GM12878 (cell line): ENCODE results near the gene TET3. TPM values are rescaled to one million over a fixed set of nuclear protein-coding genes. Genes with fewer than 3 reads are reported as not detected.

Experiments used
- ATAC-seq: fragments of 200-7000 bp; cut with Tn5 transposase; 3 replicates; pipeline ENCODE4 v1.9.1; 2020; ENCODE audit warnings: mild to moderate bottlenecking, moderate library complexity
- BruUV-seq: library from RNA; stranded (reverse); fragments of 400-500 nt; replicated peaks from 2 replicates; lab custom pipeline; 2021; lab: Mats Ljungman, UMichigan
- CTCF ChIA-PET: fragments of 300-600 bp; sonication (Branson Sonifier 250); formaldehyde crosslinking; extraction: SDS; loops from one replicate; lab custom pipeline; 2021; ENCODE audit warnings: inconsistent platforms; lab: Yijun Ruan, JAX
- POLR2A ChIA-PET: fragments of 350-600 bp; formaldehyde crosslinking; extraction: SDS; loops from one replicate; lab custom pipeline; 2021; ENCODE audit warnings: inconsistent platforms; lab: Charles Lee
- RAD21 ChIA-PET: fragments of 300-600 bp; sonication (Branson Sonifier 250); formaldehyde crosslinking; loops from one replicate; lab custom pipeline; 2023; ENCODE audit warnings: antibody characterized with exemption; ENCODE audit not compliant: unreplicated experiment; lab: Charles Lee
- SMC1A ChIA-PET: fragments of 300-600 bp; sonication (Branson Sonifier 250); formaldehyde crosslinking; loops from one replicate; lab custom pipeline; 2023; ENCODE audit not compliant: unreplicated experiment, uncharacterized antibody; lab: Charles Lee
- DNase-seq: peaks from one replicate; pipeline ENCODE4 v3.0.0-alpha.2; 2011; ENCODE audit warnings: low read depth, low spot score
- FAIRE-seq: peaks from 3 replicates; lab custom pipeline; 2011; peaks lifted over from hg19 to GRCh38; lab: Jason Lieb, UNC
- H2AFZ ChIP-seq: 2 replicates; pipeline ENCODE4 v1.6.0; 2011; ENCODE audit warnings: low read depth, low read length, control low read depth; ENCODE audit not compliant: control insufficient read depth
- H3K27ac ChIP-seq: 2 replicates; pipeline ENCODE4 v1.5.1; 2011; ENCODE audit warnings: control low read depth; ENCODE audit not compliant: control insufficient read depth, insufficient read depth
- H3K27me3 ChIP-seq, 2 experiments: replicated peaks in 1 of 2; 2 replicates each; pipeline versions ENCODE4 v1.6.0 to v1.6.1; 2011; ENCODE audit warnings: low read length in 1 of 2; ENCODE audit not compliant: control insufficient read depth in 2 of 2, insufficient read depth in 2 of 2
- H3K36me3 ChIP-seq, 2 experiments: 2 replicates each; pipeline ENCODE4 v1.5.1; 2011; ENCODE audit warnings: low read length in 1 of 2; ENCODE audit not compliant: control insufficient read depth in 2 of 2, insufficient read depth in 2 of 2
- H3K4me1 ChIP-seq: 2 replicates; pipeline ENCODE4 v1.6.1; 2011; ENCODE audit warnings: mild to moderate bottlenecking, low read length, moderate library complexity, mixed read lengths; ENCODE audit not compliant: control insufficient read depth, insufficient read depth
- H3K4me2 ChIP-seq: 2 replicates; pipeline ENCODE4 v1.6.0; 2011; ENCODE audit warnings: control low read depth; ENCODE audit not compliant: control insufficient read depth, insufficient read depth
- H3K4me3 ChIP-seq: fragments of 200-600 bp; sonication (generic); 2 replicates; pipeline ENCODE4 v1.5.1; 2016
- H3K79me2 ChIP-seq: 2 replicates; pipeline ENCODE4 v1.6.0; 2011; ENCODE audit warnings: low read length; ENCODE audit not compliant: control insufficient read depth, insufficient read depth
- H3K9ac ChIP-seq: 2 replicates; pipeline ENCODE4 v1.8.0; 2011; ENCODE audit warnings: low read length, control low read depth, mixed read lengths; ENCODE audit not compliant: control insufficient read depth, insufficient read depth
- H3K9me3 ChIP-seq: replicated peaks from 3 replicates; pipeline ENCODE4 v1.5.1; 2011; ENCODE audit warnings: mild to moderate bottlenecking, low read length; ENCODE audit not compliant: control insufficient read depth, insufficient read depth
- H4K20me1 ChIP-seq: 2 replicates; pipeline ENCODE4 v1.6.0; 2011; ENCODE audit not compliant: control insufficient read depth, insufficient read depth
- ASH2L ChIP-seq: fragments of 300-600, 200-600 bp; sonication (generic); IDR thresholded peaks from 2 replicates; pipeline ENCODE4 v1.6.1; 2017; ENCODE audit warnings: low read depth, mild to moderate bottlenecking, borderline replicate concordance
- FOXM1 ChIP-seq: IDR thresholded peaks from 2 replicates; pipeline ENCODE4 v1.6.1; 2012; ENCODE audit warnings: low read depth, mild to moderate bottlenecking, inconsistent platforms, low read length, moderate library complexity
- GATAD2B ChIP-seq: fragments of 450-650 bp; conservative IDR thresholded peaks from 2 replicates; pipeline ENCODE4 v1.6.1; 2017; ENCODE audit warnings: low read depth, mild to moderate bottlenecking, moderate library complexity
- IRF3 ChIP-seq: fragments of 450-650 bp; IDR thresholded peaks from 2 replicates; pipeline ENCODE4 v1.6.1; 2014; ENCODE audit warnings: mild to moderate bottlenecking
- JUNB ChIP-seq: IDR thresholded peaks from 2 replicates; pipeline ENCODE4 v1.6.1; 2016; ENCODE audit warnings: antibody characterized with exemption, mild to moderate bottlenecking
- MYB ChIP-seq: fragments of 150-350 bp; IDR thresholded peaks from 2 replicates; pipeline ENCODE4 v1.6.1; 2014; ENCODE audit warnings: mild to moderate bottlenecking, low read depth, low read length, borderline replicate concordance
- NBN ChIP-seq: fragments of 450-650 bp; IDR thresholded peaks from 2 replicates; pipeline ENCODE4 v1.6.1; 2016
- NR2C2 ChIP-seq: IDR thresholded peaks from 2 replicates; pipeline ENCODE4 v1.6.1; 2011; ENCODE audit warnings: borderline replicate concordance, low read depth; ENCODE audit not compliant: control insufficient read depth, insufficient read length
- PML ChIP-seq: IDR thresholded peaks from 2 replicates; pipeline ENCODE4 v1.6.1; 2012; ENCODE audit warnings: low read length, inconsistent platforms
- SMAD5 ChIP-seq: IDR thresholded peaks from 2 replicates; pipeline ENCODE4 v1.6.1; 2016; ENCODE audit warnings: antibody characterized with exemption, low read depth
- SRF ChIP-seq, 2 experiments: IDR thresholded peaks; 2 replicates each; pipeline ENCODE4 v1.6.1; 2011; ENCODE audit warnings: low read depth in 2 of 2, low read length in 2 of 2, mild to moderate bottlenecking in 1 of 2, moderate library complexity in 1 of 2
- SUPT20H ChIP-seq: IDR thresholded peaks from 2 replicates; pipeline ENCODE4 v1.6.1; 2011; ENCODE audit warnings: low read depth, mild to moderate bottlenecking, low read length, moderate library complexity, borderline replicate concordance; ENCODE audit not compliant: control insufficient read depth
- ZNF217 ChIP-seq: fragments of 450-650 bp; IDR thresholded peaks from 2 replicates; pipeline ENCODE4 v1.6.1; 2017; ENCODE audit warnings: antibody characterized with exemption, mild to moderate bottlenecking
- ZNF24 ChIP-seq: fragments of 450-650 bp; IDR thresholded peaks from 2 replicates; pipeline ENCODE4 v1.6.1; 2017; ENCODE audit warnings: antibody characterized with exemption, mild to moderate bottlenecking
- ZNF274 ChIP-seq: IDR thresholded peaks from one replicate; pipeline ENCODE4 v1.8.0; 2011; ENCODE audit not compliant: insufficient read length, insufficient read depth
- ZNF687 ChIP-seq: fragments of 450-650 bp; IDR thresholded peaks from 2 replicates; pipeline ENCODE4 v1.6.1; 2017; ENCODE audit warnings: mild to moderate bottlenecking, moderate library complexity
- ZZZ3 ChIP-seq: IDR thresholded peaks from 2 replicates; pipeline ENCODE4 v1.6.1; 2011; ENCODE audit warnings: low read depth; ENCODE audit not compliant: control insufficient read depth, insufficient read length
- WGBS: methylation state at CpG from one replicate; pipeline ENCODE4 v1.1.6; 2016; ENCODE audit warnings: low lambda C conversion rate; ENCODE audit not compliant: insufficient replicate concordance, insufficient coverage; ENCODE audit errors: missing lambda C conversion rate; 5-methylcytosine and 5-hydroxymethylcytosine counted together
- in situ Hi-C: fragments of 300-500 bp; cut with MboI; formaldehyde crosslinking; loops from 9 replicates; pipeline ENCODE4 v1.14.3; 2018; ENCODE audit warnings: mixed read lengths
- intact Hi-C: fragments of 100-400 bp; cut with micrococcal nuclease; formaldehyde crosslinking; loops from one replicate; pipeline ENCODE4 v1.14.2; 2022; ENCODE audit not compliant: unreplicated experiment
- polyA plus RNA-seq, 11 experiments: library from polyadenylated mRNA; depleted of rRNA in 4 of 11; unstranded in 6 of 11; stranded (reverse) in 5 of 11; fragments of >200 nt; fragmentation: Nextera tagmentation in 4 of 11; fragmentation: Illumina TruSeq in 1 of 11; extraction: Ambion mirVana in 4 of 11; extraction: Trizol in 1 of 11; gene quantifications; 1 replicate in 1 of 11; 2 replicates in 10 of 11; pipeline versions ENCODE4 v1.2.1 to v1.2.3, GENCODE V29; 2011 to 2016; ENCODE audit warnings: inconsistent platforms in 2 of 11, missing spikeins in 2 of 11, low read depth in 1 of 11
- total RNA-seq, 4 experiments: library from RNA; depleted of rRNA in 3 of 4; stranded (reverse); fragments of >200 nt in 3 of 4; fragmentation: Illumina TruSeq in 1 of 4; extraction: Trizol in 1 of 4; gene quantifications; 2 replicates each; pipeline versions ENCODE4 v1.2.1 to v1.2.3, GENCODE V29; 2013 to 2021

TET3 gene
- total and polyA plus RNA-seq, 10 of the 15 experiments (the other 5 are each of a cell fraction or from before 2014, with no cell fraction given) = 0.77 to 25.9 (median 8.5) TPM

GRCh38 chr2:74019516-74019915 is 34.8 kb downstream of the TET3 start:
- H3K36me3 ChIP-seq = peaks cover 3 to 5% of the 10 kb centered on the region in 2 experiments; a peak in 2 of 4 replicates
- SMC1A ChIA-PET = interaction anchor here (0.9 to 5.7 kb wide), 8 partner anchors 11 to 60 kb away, joined by 3 to 94 read pairs (median 8); no protein-coding TSS in a partner anchor
- DNase-seq = no peak
- TF ChIP-seq FOXM1 (no peak), ZNF687 (no peak), MYB (no peak), JUNB (no peak), ZNF24 (no peak), SMAD5 (no peak), IRF3 (no peak), ZNF217 (no peak), NR2C2 (no peak), ZZZ3 (no peak), ASH2L (no peak), NBN (no peak), ZNF274 (no peak), SUPT20H (no peak), GATAD2B (no peak), SRF (IDR thresholded peaks at IDR 0.05; ENCODE audit: low read depth in 2 of 2, low read length in 2 of 2) (no peak), PML (no peak)
- TF ChIP-seq, all 136 proteins: peak for 0
- ATAC-seq (no peak), FAIRE-seq (no peak)
- Histone ChIP-seq H4K20me1 (no peaks in the 10 kb centered on the region), H3K9me3 (no peaks in the 10 kb centered on the region), H3K9ac (no peak overlapping the region), H3K27me3 (no peaks in the 10 kb centered on the region), H3K4me3 (no peak overlapping the region), H2AFZ (no peak overlapping the region), H3K4me1 (peaks cover 32% of the 10 kb centered on the region), H3K4me2 (no peak overlapping the region), H3K79me2 (peaks cover 93% of the 10 kb centered on the region), H3K27ac (no peak overlapping the region)
- ChIA-PET RAD21 (interaction anchor here (1.1 to 3.0 kb wide), 8 partner anchors 9 to 194 kb away, joined by 3 to 20 read pairs (median 5); no protein-coding TSS in a partner anchor), CTCF (interaction anchor here (0.6 to 3.1 kb wide), 8 partner anchors 11 to 695 kb away, joined by 3 to 31 read pairs (median 3); no protein-coding TSS in a partner anchor), POLR2A (interaction anchor here (1.2 to 5.7 kb wide), 9 partner anchors 11 to 197 kb away, joined by 3 to 68 read pairs (median 5); no protein-coding TSS in a partner anchor)
- intact Hi-C loops = no loop called here
- in situ Hi-C loops = no loop called here
- BruUV-seq = no TSS peak
- WGBS = 91% methylated on average over 5 of the region's 5 CpGs
